Fibroblast of the aortic adventitia (primary cell): ENCODE results near the gene EMC7. TPM values are rescaled to one million over a fixed set of nuclear protein-coding genes. Genes with fewer than 3 reads are reported as not detected.

Experiments
- DNase-seq: peaks from one replicate; pipeline ENCODE4 v3.0.0-alpha.2; 2010; ENCODE audit warnings: low read depth
- H3K4me3 ChIP-seq: 2 replicates; pipeline ENCODE4 v1.5.1; 2011; ENCODE audit warnings: low read depth, mild to moderate bottlenecking, control low read depth, low read length, moderate library complexity
- CTCF ChIP-seq: IDR thresholded peaks from 2 replicates; pipeline ENCODE4 v1.5.1; 2011; ENCODE audit warnings: mild to moderate bottlenecking, low read length, control low read depth, inconsistent platforms; ENCODE audit not compliant: insufficient read depth
- total RNA-seq: library from RNA; depleted of rRNA; stranded (reverse); fragments of >200 nt; gene quantifications from 2 replicates; pipeline ENCODE4 v1.2.3, GENCODE V29; 2012; ENCODE audit warnings: low replicate concordance

EMC7 gene
- total RNA-seq, 1 donor = 46.6 TPM

- peak overlapping the region; percentile 92 for H3K4me3 ChIP-seq
- no peak for DNase-seq
- TF ChIP-seq CTCF = no peak
Observed at GRCh38 chr15:34039790-34040113, 61.9 kb downstream of the EMC7 start.

GRCh38 chr15:34038871-34039789 is 62.5 kb downstream of the EMC7 start, which contains the start of gene AVEN:
TSS of gene AVEN (minus strand) at chr15:34039204. CDS start at chr15:34039046, 158 bp downstream.
- peak; percentile 48 for DNase-seq
- peak within 1 kb of the TSS; percentile 92 for H3K4me3 ChIP-seq
- no peak for TF ChIP-seq CTCF

GRCh38 chr15:34038023-34038870 is 63.4 kb downstream of the EMC7 start:
- TF ChIP-seq CTCF = no peak
- peak overlapping the region; percentile 92 for H3K4me3 ChIP-seq
- peak; percentile 68 for DNase-seq

Other genes starting within 250 kb of the EMC7 start
- not detected in 2 replicates for gene CHRM5, start 133.4 kb downstream of the EMC7 start, total RNA-seq
- 17.2 and 26.8 TPM in 2 replicates for gene AVEN, start 62.7 kb downstream of the EMC7 start, total RNA-seq
- 1.6 and 2.2 TPM in 2 replicates for gene PGBD4, start 221 bp upstream of the EMC7 start, total RNA-seq
- 31.7 and 57.3 TPM in 2 replicates for gene KATNBL1, start 108.2 kb upstream of the EMC7 start, total RNA-seq
- 121 and 129 TPM in 2 replicates for gene EMC4, start 123.2 kb upstream of the EMC7 start, total RNA-seq
- gene SLC12A6, start 235.9 kb upstream of the EMC7 start, total RNA-seq = 29.4 and 47.3 TPM in 2 replicates
- 27.4 and 285 TPM in 2 replicates for gene NOP10, start 241.3 kb upstream of the EMC7 start, total RNA-seq
- under 0.01 TPM in 1 of 2 replicates, not detected in the other for gene NUTM1, start 241.5 kb upstream of the EMC7 start, total RNA-seq